ENCODE results near the gene RHO. TPM values are rescaled to one million over a fixed set of nuclear protein-coding genes. Genes with fewer than 3 reads are reported as not detected.

RHO gene
- total RNA-seq, 1 donor from 2014 or later: not detected

DNA sequence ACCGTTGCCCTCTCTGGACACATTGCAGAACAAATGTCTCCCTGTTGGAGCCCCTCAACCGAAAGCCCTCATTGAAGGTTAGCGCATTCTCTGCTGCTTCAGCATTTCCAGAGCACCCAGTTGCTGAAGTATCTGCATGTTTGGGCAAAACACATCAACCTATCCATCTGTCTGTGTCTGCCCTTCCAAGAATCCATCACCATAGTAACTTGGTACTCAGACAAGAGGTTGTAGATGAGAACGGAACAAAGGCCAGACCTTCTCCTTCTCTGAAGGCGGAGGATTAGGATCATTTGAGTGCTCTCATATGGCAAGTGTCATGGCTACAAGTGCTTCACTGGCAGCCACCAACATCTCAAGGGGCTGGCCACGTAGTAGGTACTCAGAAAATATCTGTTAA, 23.1 kb upstream of the RHO start:
- no peak overlapping the region for H3K4me3 ChIP-seq
- peak overlapping the region in 1 of 2 donors; percentile 14 for H3K27ac ChIP-seq
- no peak for DNase-seq (ENCODE audit: low spot score in 2 of 2)
- TF ChIP-seq, protein P1, sequence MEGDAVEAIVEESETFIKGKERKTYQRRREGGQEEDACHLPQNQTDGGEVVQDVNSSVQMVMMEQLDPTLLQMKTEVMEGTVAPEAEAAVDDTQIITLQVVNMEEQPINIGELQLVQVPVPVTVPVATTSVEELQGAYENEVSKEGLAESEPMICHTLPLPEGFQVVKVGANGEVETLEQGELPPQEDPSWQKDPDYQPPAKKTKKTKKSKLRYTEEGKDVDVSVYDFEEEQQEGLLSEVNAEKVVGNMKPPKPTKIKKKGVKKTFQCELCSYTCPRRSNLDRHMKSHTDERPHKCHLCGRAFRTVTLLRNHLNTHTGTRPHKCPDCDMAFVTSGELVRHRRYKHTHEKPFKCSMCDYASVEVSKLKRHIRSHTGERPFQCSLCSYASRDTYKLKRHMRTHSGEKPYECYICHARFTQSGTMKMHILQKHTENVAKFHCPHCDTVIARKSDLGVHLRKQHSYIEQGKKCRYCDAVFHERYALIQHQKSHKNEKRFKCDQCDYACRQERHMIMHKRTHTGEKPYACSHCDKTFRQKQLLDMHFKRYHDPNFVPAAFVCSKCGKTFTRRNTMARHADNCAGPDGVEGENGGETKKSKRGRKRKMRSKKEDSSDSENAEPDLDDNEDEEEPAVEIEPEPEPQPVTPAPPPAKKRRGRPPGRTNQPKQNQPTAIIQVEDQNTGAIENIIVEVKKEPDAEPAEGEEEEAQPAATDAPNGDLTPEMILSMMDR (IDR thresholded peaks at IDR 0.05): no peak
- peaks cover 27 to 52% of the 10 kb centered on the region in 2 donors for H3K36me3 ChIP-seq
- H3K4me1 ChIP-seq: peaks cover 0 to 18% of the 10 kb centered on the region in 2 donors
- H3K9me3 ChIP-seq: no peaks in the 10 kb centered on the region
- H3K27me3 ChIP-seq: no peaks in the 10 kb centered on the region
- intact Hi-C loops (cut with DNase I): no loop called here

DNA sequence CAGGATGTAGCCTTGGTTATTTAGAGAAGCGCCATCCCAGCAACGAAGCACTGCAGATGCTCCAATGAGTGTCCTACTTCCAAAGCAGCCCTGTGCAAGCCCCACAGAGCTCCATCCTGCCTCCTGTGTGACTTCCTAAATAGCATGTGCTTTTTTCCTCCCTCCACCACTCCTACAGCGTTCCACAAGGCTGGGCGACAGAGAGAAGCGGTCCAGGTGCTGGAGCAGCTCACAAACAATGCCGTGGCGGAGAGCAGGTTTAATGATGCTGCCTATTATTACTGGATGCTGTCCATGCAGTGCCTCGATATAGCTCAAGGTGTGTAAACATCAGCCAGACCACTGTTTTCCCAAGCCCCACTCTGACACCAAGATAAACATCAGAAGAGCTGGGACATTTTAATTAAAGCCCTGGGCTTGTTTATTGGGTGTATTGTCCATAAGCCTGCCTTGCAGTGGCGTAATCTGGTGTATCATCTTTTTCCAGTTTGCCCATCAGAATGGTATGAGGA, 22.2 kb upstream of the RHO start:
- H3K27ac ChIP-seq: no peak overlapping the region
- H3K9me3 ChIP-seq: no peaks in the 10 kb centered on the region
- no peak overlapping the region for H3K4me3 ChIP-seq
- DNase-seq (ENCODE audit: low spot score in 2 of 2): no peak
- intact Hi-C loops (cut with DNase I): no loop called here
- H3K4me1 ChIP-seq: peaks cover 0 to 18% of the 10 kb centered on the region in 2 donors
- peaks cover 20 to 43% of the 10 kb centered on the region in 2 donors for H3K36me3 ChIP-seq
- TF ChIP-seq, protein P1 (IDR thresholded peaks at IDR 0.05): no peak
- H3K27me3 ChIP-seq: no peaks in the 10 kb centered on the region

DNA sequence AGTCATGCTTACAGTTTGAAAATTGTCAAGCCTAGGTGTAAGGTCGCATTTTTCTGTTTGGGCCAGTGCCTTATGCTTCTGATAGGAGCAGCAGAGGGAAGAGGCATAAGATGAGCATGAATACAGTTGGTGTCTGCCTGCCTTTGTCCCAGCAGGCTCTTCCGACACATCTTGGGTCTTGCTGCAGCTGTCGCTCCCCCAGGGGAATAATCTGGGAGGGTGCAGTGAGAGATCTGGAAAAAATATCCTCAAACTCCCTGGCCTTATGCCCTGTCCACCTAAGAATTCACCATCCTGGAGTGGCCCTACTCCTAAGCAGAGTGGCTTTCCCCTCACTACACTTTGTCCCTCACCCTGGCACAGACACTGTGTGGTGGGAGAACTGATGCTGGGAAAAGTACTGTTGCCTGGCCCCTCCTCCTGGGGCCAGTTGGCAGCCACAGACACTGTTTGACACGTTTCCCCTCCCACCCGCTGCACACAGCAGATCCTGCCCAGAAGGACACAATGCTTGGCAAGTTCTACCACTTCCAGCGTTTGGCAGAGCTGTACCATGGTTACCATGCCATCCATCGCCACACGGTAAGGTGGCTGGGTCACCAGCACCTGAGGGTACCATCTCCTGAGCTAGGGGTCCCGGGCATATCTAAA, 21.1 kb upstream of the RHO start:
- intact Hi-C loops (cut with DNase I): no loop called here
- TF ChIP-seq, protein P1 (IDR thresholded peaks at IDR 0.05): no peak
- H3K36me3 ChIP-seq: peaks cover 21 to 42% of the 10 kb centered on the region in 2 donors

DNA sequence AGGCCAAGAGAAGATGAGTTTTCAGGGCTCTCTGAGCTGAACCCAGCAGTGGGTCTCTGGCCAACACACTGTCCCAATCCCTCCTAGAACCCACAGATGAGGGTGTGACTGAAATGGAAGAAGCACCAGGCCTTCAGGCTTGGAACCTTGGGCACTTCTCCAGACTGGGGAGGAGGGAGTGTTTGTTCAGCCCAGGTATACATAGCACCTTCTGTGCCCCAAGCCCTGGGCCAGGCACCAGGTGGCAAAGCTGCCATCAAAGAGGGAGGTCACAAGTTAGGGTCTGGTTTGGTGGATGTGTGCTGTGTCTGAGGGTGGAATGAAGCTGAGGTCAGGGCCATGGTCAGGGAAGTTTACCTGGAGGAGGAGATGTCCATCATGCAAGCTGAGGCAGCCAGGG, 15.8 kb upstream of the RHO start:
- TF ChIP-seq, protein P1 (IDR thresholded peaks at IDR 0.05): no peak
- intact Hi-C loops (cut with DNase I): no loop called here
- H3K36me3 ChIP-seq: peaks cover 21 to 38% of the 10 kb centered on the region in 2 donors
- H3K27me3 ChIP-seq: no peaks in the 10 kb centered on the region
- no peak for DNase-seq (ENCODE audit: low spot score in 2 of 2)
- no peak overlapping the region for H3K4me3 ChIP-seq
- H3K27ac ChIP-seq: no peak overlapping the region
- H3K9me3 ChIP-seq: no peaks in the 10 kb centered on the region
- peaks cover 0 to under 1% of the 10 kb centered on the region in 2 donors for H3K4me1 ChIP-seq

More for the DNA sequence above, 21.1 kb upstream of the RHO start:
- Histone ChIP-seq H3K27me3 (no peaks in the 10 kb centered on the region), H3K27ac (no peak overlapping the region), H3K9me3 (no peaks in the 10 kb centered on the region), H3K4me1 (peaks cover 0 to 18% of the 10 kb centered on the region in 2 donors), H3K4me3 (no peak overlapping the region)
- DNase-seq (ENCODE audit: low spot score in 2 of 2): no peak

DNA sequence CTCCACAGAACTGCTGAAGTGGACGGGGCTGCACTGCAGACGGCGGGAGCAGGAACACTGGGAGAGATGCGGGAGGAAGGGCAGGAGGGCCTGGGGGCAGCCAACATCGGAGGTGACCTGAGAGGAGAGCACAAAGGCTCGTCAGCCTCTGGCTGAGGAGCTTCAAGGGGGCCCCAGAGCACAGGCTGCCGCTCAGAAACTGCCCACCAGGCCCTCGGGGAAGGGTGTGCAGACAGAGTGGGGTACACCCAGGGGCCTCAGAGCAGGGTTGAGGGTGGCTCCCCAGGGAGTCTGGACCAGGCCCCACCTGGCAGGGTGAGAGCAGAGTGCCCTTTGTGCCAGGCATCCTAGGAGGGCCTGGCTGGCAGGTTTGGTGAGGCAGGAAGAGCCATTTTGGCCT, 14.7 kb upstream of the RHO start:
- TF ChIP-seq, protein P1 (IDR thresholded peaks at IDR 0.05): no peak
- H3K4me3 ChIP-seq: no peak overlapping the region
- no peak for DNase-seq (ENCODE audit: low spot score in 2 of 2)
- H3K9me3 ChIP-seq: no peaks in the 10 kb centered on the region
- intact Hi-C loops (cut with DNase I): no loop called here
- H3K4me1 ChIP-seq: no peaks in the 10 kb centered on the region
- H3K36me3 ChIP-seq: peaks cover 24 to 49% of the 10 kb centered on the region in 2 donors
- H3K27ac ChIP-seq: no peak overlapping the region
- H3K27me3 ChIP-seq: no peaks in the 10 kb centered on the region

All from ascending aorta (tissue), 2 donors.